Measurements from ENCODE around the gene LAG3.

GRCh38 chr12:6745741-6746525 is 26.4 kb upstream of the LAG3 start:
- TF ChIP-seq ZFX (IDR thresholded peaks at IDR 0.05; ENCODE audit: borderline replicate concordance) (no peak), CTCF (IDR thresholded peaks at IDR 0.05) (no peak)
